GM13976 (cell line): ENCODE data around the gene PPM1B.
A peak's percentile ranks its signal among the peaks of the same experiment; 100 is the strongest.

Source experiments
- DNase-seq: peaks from one replicate; pipeline ENCODE4 v3.0.0; 2012; ENCODE audit warnings: low spot score
- CTCF ChIP-seq: IDR thresholded peaks from 2 replicates; pipeline ENCODE4 v1.5.1; 2012; ENCODE audit warnings: borderline replicate concordance, mild to moderate bottlenecking; ENCODE audit not compliant: insufficient read depth; ENCODE audit errors: extremely low read depth, missing control alignments, control extremely low read depth
- in situ Hi-C: fragments of 300-500 bp; cut with MboI; formaldehyde crosslinking; loops from one replicate; pipeline ENCODE4 v1.12.0; 2022; ENCODE audit warnings: low sequenced_read_pairs, mixed read lengths, inconsistent platforms; ENCODE audit not compliant: unreplicated experiment

PPM1B gene

GRCh38 chr2:44168681-44169154 lies at the start of gene PPM1B:
PPM1B (plus strand) TSS chr2:44168875; CDS start chr2:44201200, 32,325 bp downstream.
- peak; percentile 98 for DNase-seq
- in situ Hi-C loops: no loop called here
- TF ChIP-seq CTCF: no peak

- DNase-seq: no peak
- in situ Hi-C loops: no loop called here
Measured at GRCh38 chr2:44119878-44120277, 48.8 kb upstream of the PPM1B start.

GRCh38 chr2:44120428-44120827 lies 48.2 kb upstream of the PPM1B start:
- DNase-seq: no peak
- in situ Hi-C loops: no loop called here
- TF ChIP-seq CTCF: no peak

More at GRCh38 chr2:44119878-44120277, 48.8 kb upstream of the PPM1B start:
- TF ChIP-seq CTCF: no peak

GRCh38 chr2:44121899-44122298 lies 46.8 kb upstream of the PPM1B start:
- no peak for TF ChIP-seq CTCF
- in situ Hi-C loops: no loop called here

GRCh38 chr2:44124500-44124899 lies 44.2 kb upstream of the PPM1B start:
- in situ Hi-C loops: no loop called here
- no peak for DNase-seq
- TF ChIP-seq CTCF: no peak

More at GRCh38 chr2:44121899-44122298, 46.8 kb upstream of the PPM1B start:
- no peak for DNase-seq

- TF ChIP-seq CTCF: no peak
- in situ Hi-C loops: no loop called here
- DNase-seq: no peak
Measured at GRCh38 chr2:44126106-44126797, 42.4 kb upstream of the PPM1B start.

- no peak for DNase-seq
- TF ChIP-seq CTCF: no peak
- in situ Hi-C loops: no loop called here
Measured at GRCh38 chr2:44130441-44130840, 38.2 kb upstream of the PPM1B start.
